Activated gamma-delta T cell treated with anti-CD3 and anti-CD28 coated beads, Interleukin-2, amount 50 U/mL, for 16 hours (primary cell): ENCODE measurements around the gene ACTR1B.
"Not testable (repeated sequence)": the region's sequence is repeated elsewhere in the genome, so short reads cannot be mapped to it uniquely, and the experiment has no call there.

Experiments used
- DNase-seq: peaks from one replicate; pipeline ENCODE4 v3.0.0-alpha.2; 2020; ENCODE audit warnings: low read depth

Gene ACTR1B

DNA sequence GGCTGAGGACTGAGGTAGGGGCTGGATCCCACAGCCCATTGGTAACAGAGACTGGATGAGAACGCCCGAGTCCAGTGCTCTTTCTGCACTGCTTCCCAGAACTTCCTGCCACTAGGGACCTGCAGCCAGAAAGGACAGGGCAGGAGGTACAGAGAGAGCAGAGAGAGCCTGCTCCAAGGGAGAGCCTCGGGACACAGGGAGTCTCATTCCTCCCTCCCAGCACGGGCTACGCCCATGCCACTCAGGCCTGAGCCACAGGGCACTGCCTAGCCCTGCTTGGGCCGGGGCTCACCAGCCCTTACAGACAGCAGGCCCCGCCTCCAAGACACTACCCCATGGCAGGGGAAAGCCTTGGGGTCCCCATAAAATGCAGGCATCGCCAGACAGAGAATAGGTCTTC is 48.1 kb downstream of the ACTR1B start:
- DNase-seq = not testable (repeated sequence)

DNA sequence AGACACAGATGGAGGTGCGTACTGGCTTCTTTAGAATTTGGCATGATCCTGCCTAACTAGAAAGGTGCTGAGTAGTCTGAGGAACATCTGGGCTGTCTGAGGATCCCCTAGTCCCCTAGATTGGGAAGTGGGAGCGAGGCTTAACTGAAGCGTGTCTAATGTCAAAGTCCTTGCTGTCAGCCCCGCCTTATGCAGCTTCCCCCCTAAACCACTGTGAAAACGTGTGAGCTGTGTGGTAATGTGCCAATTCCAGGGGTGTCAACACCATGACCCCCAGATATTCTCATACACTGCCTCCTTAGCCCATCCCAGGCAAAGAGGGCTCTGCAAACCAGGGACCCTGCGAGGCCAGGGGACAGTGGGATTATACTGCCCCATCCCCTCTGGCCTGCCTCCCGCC is 51.9 kb downstream of the ACTR1B start:
- DNase-seq = not testable (repeated sequence)

GRCh38 chr2:97608745-97609144 is 55.1 kb downstream of the ACTR1B start:
- not testable (repeated sequence) for DNase-seq
